Subcutaneous adipose tissue (tissue), 4 donors: ENCODE measurements around the gene ABCA7. TPM values are rescaled to one million over a fixed set of nuclear protein-coding genes. Genes with fewer than 3 reads are reported as not detected.

Source experiments
- CTCF ChIP-seq: fragments of 450-650 bp; IDR thresholded peaks from one replicate; pipeline ENCODE4 v1.5.1; 2016; ENCODE audit warnings: low read depth, mild to moderate bottlenecking, control low read depth, antibody characterized with exemption, moderate library complexity
- total RNA-seq, 4 donors: library from RNA; depleted of rRNA; stranded (reverse); fragments of >200 nt; gene quantifications; one replicate each; pipeline ENCODE4 v1.1.0, GENCODE V29; 2016

The ABCA7 gene
- total RNA-seq, 4 donors from 2014 or later = 3.4 to 35.2 (median 12.2) TPM

- TF ChIP-seq CTCF = no peak
Measured at GRCh38 chr19:1010586-1011510, 29.1 kb upstream of the ABCA7 start.

- no peak for TF ChIP-seq CTCF
Measured at GRCh38 chr19:1011831-1012333, 28.0 kb upstream of the ABCA7 start.

GRCh38 chr19:1012334-1012733, 27.6 kb upstream of the ABCA7 start:
- no peak for TF ChIP-seq CTCF

- no peak for TF ChIP-seq CTCF
Measured at GRCh38 chr19:1013218-1013617, 26.7 kb upstream of the ABCA7 start.

GRCh38 chr19:1014161-1015060, 25.5 kb upstream of the ABCA7 start:
- no peak for TF ChIP-seq CTCF

GRCh38 chr19:1015061-1015781, 24.7 kb upstream of the ABCA7 start:
- TF ChIP-seq CTCF = no peak
